DMS 273 (cell line): Measurements from ENCODE around the gene IPO8.

Source experiments
- DNase-seq: peaks from one replicate; lab custom pipeline; 2025; ENCODE audit not compliant: unreplicated experiment; lab: John Stamatoyannopoulos, UW

Gene IPO8

DNA sequence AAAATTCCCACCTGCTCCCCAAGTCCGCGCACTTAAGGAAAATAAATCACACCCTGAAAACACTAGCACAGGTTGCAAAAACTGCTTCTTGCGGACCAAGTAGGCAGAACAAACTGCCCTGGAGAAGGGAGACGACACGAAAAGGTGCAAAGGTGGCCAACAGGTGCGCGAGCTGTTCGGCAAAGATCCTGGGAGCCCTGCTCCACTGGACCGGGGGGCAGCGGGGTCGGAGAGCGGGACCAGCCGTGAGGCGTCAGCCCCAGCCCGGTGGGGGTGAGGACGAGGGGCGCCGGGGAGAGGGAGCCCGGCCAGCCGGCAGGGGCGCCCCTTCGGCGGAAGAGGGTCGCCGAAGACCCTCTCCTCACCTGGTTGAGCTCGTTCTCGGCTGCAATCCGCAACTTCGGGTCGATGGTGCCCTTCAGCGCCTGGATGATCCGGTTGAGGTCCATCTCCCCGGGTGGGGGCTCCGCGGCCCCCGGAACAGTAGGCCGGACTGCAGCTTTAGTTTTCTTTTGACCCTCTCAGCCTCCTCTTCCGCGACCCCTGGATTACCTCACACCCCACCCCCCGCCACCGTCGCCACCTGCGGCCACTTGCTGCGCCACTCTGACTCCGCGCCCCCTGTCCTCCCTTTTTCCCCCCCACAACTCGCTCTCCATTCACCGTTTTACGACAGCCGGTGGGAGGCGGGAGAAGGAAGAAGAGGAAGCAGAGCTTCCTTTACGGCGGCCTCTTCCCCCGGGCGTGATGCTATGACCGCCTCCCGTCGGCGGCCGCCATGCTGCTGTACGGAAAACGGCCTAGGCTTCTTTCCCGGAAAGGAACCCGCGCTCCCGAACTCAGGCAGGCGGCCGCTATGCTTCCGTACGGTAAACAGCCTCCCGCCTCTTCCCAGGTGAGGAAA lies at the start of gene IPO8:
IPO8 (minus strand) TSS at position 671 of the 904 bp plus-strand sequence; CDS start at position 449, 222 bp downstream.
- DNase-seq, result peak; percentile 95

GRCh38 chr12:30744321-30744720 lies 48.7 kb upstream of the IPO8 start:
- DNase-seq, result peak; percentile 3

GRCh38 chr12:30740274-30740673 lies 44.6 kb upstream of the IPO8 start:
- no peak for DNase-seq

DNA sequence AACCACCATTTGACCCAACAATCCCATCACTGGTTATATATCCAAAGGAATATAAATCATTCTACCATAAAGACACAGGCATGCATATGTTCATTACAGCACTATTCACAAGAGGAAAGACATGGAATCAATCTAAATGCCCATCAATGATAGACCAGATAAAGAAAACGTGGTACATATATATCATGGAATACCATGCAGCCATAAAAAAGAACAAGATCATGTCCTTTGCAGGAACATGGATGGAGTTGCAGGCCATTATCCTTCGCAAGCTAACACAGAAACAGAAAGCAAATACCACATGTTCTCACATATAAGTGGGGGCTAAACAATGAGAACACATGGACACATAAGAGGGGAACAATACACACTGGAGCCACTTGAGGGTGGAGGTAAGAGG lies 43.4 kb upstream of the IPO8 start:
- DNase-seq, result no peak

DNA sequence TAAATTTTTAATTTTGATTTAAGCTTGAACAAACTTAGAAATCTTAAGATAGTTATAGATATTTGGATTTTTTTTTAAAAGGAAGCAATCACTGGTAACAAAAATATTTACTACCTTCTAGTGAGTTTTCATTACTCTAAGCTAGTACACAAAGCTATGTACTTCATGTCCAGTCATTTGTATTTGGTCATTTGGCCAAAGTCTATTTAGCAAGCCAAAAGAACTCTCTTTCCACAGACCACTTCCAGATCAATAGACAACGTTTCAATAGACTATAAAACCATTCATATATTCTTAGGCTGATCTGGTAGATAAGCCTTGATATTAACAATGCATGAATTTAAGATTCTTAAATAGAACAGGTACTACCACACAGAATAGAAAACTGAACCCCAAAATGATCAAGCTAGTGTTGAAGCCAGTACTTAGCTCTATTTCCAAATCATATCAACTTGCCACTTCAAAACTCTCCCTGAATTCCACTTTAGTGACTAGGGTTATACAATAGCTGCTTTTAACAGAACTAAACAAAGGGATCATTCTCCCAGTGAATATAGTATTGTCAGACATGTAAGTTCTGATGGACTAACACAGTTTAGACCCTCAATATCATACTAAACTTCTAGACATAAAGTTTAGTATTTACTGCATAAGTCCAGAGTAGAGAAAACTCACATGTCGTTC lies 37.4 kb upstream of the IPO8 start:
- no peak for DNase-seq

DNA sequence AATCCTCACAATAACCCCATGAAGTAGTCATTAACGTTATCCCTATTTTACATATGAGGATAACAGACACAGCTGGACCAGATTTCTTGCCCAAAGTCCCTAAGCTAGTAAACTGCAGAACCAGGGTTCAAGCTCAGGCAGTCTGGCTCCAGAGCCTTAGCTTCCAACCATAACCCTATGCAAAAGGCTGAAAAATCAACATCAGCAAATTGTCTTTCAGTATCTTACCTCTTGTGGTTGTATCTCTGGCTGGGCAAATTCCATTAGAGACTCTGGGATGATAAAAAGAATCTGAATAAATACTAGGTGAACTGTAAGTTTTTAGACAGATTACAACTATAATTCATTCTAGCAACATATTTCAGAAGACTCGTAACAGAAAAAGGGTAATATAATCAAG lies 34.3 kb upstream of the IPO8 start:
- no peak for DNase-seq

GRCh38 chr12:30729547-30729946 lies 33.9 kb upstream of the IPO8 start:
- no peak for DNase-seq

GRCh38 chr12:30726647-30727046 lies 31.0 kb upstream of the IPO8 start:
- no peak for DNase-seq

DNA sequence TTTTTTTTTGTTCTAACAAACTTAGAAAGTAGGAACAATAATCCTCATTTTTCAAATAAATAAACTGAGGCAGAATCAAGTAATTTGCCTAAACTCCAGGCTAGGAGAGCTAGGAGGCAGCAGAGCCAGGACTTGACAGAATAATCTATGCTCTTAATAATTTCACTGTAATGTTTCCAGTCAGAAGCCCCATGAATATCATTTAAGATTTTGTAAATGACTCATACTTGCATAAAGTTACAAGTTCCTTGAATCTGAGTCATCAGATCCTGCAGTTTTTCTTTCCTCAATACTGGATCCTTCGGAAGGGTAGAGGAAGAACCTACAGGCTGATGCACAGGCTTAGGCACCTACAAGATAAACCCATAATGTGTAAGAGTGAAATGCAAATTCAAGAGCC lies 30.1 kb upstream of the IPO8 start:
- no peak for DNase-seq

DNA sequence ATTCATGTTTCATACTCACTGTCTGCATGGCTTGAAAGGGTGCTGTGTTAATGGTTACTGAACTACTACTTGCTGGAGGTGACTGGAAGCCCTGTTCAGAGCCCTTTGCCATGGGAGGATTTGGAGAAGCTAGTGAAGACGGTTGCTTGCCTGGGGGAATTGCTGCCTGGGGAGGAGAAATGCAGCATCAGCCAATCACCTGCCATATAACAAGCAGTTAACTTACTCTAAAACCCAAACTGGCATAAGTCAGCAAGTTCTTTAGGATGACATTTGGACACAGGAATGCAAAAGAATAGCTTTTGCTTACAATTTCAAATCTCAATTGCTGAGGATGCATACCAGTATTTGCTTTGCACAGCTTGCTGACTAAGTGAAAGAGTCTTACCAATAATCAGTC lies 23.4 kb upstream of the IPO8 start:
- no peak for DNase-seq

- no peak for DNase-seq
Measured at GRCh38 chr12:30707613-30708342, 12.1 kb upstream of the IPO8 start.

DNA sequence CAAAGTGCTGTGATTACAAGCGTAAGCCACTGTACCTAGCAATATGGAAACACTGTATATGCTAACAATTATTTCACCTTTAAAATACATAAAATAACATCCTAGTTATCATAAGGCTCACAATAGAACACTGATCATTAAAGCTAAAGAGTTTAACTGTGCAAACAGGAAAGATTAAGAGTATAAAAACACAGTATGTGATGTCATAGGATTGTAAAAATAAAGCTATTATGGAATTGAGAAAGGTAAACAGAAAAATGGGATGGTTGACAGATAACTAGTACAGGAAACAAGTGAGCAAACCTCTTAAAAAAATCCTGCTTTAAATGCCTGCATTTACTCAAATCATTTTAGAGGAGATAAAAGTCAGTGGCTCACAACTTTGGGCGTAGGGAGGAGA lies 10.8 kb upstream of the IPO8 start:
- no peak for DNase-seq

GRCh38 chr12:30701056-30701455 lies 5.4 kb upstream of the IPO8 start:
- DNase-seq, result peak; percentile 47

- DNase-seq, result no peak
Measured at GRCh38 chr12:30700216-30700900, 4.7 kb upstream of the IPO8 start.

DNA sequence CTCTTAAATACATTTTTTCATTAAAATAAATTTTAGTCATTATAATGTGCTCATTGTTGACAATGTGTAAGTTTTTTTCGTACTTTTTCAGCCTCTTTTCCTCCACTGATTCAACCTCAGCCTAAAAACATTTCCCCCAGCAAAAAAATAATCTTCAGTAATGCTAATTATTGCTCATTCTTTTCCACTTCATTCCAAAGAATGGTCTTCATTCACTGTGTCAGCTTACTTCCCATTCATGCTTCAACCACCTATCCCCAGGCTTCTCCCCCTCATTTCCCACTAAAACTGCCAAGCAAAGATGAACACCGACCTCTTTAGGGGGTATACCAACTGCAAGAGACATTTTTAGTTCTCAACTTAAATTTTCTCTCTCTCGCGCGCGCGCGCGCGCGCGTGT lies 2.7 kb upstream of the IPO8 start:
- no peak for DNase-seq

DNA sequence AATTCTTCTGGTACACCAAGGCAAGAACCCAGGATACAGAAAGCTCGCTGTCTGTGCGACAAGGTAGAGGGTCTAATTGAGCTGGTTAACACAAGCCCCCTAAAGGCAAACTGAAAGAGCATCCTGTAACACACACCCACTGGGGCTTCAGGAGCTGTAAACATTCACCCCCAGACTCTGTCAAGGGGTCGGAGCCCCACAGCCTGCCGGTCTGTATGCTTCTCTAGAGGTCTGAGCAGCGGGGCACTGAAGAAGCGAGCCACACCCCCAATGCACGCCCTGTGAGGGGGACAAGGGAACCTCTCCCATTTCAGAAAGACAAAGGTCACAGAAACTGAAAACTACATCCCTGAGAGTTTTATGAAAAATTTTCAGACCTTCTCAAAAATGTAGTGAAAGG lies 1.3 kb upstream of the IPO8 start:
- DNase-seq, result no peak

DNA sequence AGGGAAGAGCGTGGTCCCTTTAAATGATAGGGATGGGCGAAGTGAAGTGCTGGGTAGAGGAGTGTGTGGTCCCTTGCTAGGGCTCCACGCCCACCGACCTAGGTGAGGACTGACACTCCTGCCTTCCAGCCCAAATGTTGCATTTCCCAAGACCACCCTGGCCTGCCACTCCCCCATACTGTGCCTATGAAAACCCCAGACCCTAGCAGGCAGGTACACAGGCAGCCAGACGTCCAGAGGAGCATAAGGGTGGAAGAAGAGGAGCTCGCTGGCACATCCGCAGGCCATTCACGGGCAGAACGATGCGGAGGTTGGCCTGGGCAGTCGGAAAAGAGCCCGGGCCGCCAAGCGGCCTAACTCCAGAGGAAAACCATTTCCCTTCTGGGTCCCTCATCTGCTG lies 817 bp upstream of the IPO8 start:
- no peak for DNase-seq

- DNase-seq, result no peak
Measured at GRCh38 chr12:30696103-30696408, 387 bp upstream of the IPO8 start.

DNA sequence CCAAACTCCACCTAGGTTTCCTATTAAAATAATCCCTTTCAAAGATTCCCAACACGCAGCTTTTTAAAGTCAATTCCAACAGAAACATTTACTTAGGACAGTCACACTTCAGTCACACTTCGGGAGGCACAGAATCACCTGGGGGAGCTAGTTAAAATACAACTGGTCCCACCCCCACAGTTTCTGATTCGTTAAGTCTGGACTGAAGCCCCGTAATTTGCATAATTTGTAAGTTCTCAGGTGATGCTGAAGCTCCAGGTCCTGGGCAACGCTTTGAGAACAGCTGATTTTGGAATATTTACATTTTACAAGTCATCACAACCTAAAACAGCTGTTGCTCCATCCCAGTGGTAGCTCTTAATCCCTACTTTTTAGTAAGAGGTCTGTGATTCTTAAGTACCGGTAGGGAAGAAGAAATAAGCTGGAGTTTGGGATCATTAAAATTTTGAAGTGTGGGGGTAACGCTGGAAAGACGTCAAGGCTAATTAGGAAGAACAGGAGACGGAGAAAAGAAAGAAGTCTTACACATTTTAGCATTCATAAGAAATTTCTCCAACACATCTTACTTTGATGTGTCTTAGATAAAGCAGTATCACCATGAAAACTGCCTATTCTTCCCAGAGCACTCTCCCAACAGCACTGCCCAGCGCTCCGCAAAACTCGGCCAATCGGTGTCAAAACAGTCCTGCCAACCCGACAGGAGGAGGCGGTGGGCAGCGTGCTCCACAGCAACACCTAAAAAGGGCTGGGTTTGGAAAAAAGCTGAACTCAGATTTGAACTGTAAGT lies 1.1 kb downstream of the IPO8 start:
- peak; percentile 58 for DNase-seq

- no peak for DNase-seq
Measured at GRCh38 chr12:30692470-30692869, 3.2 kb downstream of the IPO8 start.
